ENCODE measurements around the gene VTI1A.

DNA sequence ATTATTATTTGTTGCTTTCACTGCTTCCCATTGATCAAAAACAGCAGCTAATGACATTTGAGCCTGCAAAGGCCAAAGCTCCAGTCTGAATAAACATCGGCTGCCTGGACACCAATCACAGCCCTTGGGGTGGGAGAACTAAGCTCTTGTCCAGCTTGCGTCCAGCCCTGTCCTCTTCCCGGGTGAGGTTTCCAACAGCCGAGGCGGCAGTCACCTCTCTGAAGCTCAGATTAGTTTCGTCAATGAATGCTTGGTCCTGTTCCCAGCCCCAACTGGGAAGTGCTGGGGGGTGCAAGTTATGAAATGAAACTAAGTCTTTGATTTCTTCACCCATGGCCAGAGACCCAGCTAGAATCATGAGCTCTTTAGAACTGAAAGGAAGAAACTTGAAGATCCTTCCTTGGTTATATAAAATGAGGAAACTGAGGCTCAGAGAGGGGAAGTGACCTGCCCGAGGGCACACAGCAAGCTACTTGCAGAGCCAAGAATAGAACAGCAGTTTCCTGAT lies 389.0 kb downstream of the VTI1A start:
- TF ChIP-seq, protein P1, sequence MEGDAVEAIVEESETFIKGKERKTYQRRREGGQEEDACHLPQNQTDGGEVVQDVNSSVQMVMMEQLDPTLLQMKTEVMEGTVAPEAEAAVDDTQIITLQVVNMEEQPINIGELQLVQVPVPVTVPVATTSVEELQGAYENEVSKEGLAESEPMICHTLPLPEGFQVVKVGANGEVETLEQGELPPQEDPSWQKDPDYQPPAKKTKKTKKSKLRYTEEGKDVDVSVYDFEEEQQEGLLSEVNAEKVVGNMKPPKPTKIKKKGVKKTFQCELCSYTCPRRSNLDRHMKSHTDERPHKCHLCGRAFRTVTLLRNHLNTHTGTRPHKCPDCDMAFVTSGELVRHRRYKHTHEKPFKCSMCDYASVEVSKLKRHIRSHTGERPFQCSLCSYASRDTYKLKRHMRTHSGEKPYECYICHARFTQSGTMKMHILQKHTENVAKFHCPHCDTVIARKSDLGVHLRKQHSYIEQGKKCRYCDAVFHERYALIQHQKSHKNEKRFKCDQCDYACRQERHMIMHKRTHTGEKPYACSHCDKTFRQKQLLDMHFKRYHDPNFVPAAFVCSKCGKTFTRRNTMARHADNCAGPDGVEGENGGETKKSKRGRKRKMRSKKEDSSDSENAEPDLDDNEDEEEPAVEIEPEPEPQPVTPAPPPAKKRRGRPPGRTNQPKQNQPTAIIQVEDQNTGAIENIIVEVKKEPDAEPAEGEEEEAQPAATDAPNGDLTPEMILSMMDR (IDR thresholded peaks at IDR 0.05), result no peak
- TF ChIP-seq POLR2A (IDR thresholded peaks at IDR 0.05) (no peak), EP300 (IDR thresholded peaks at IDR 0.05) (no peak)

Data from ovary (tissue), 3 donors.